ENCODE measurements around the gene TYMP. TPM values are rescaled to one million over a fixed set of nuclear protein-coding genes. Genes with fewer than 3 reads are reported as not detected.
"Not testable (repeated sequence)": the region's sequence is repeated elsewhere in the genome, so short reads cannot be mapped to it uniquely, and the experiment has no call there.

TYMP gene
- total RNA-seq, 2 experiments from 2014 or later: 71.8 to 76.6 TPM

DNA sequence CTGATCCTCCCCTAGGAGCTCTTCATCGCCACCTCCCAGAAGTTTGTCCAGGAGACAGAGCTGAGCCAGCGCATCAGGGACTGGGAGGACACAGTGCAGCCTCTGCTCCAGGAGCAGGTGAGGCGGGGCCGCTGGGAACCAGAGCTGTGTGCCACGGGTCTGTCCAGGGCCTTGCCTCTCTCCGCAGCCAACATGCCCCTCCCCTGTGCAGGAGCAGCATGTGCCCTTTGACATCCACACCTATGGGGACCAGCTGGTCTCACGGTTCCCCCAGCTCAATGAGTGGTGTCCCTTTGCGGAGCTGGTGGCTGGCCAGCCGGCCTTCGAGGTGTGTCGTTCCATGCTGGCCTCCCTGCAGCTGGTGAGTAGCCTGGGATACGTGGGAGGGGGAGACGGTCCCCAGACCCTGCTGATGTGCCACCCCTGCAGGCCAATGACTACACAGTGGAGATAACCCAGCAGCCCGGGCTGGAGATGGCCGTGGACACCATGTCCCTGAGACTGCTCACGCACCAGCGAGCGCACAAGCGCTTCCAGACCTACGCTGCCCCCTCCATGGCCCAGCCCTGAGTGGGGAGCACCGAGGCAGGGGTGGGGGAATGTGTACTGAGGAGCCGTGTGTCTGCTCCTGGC lies 6.9 kb downstream of the TYMP start:
- DNase-seq: no peak

DNA sequence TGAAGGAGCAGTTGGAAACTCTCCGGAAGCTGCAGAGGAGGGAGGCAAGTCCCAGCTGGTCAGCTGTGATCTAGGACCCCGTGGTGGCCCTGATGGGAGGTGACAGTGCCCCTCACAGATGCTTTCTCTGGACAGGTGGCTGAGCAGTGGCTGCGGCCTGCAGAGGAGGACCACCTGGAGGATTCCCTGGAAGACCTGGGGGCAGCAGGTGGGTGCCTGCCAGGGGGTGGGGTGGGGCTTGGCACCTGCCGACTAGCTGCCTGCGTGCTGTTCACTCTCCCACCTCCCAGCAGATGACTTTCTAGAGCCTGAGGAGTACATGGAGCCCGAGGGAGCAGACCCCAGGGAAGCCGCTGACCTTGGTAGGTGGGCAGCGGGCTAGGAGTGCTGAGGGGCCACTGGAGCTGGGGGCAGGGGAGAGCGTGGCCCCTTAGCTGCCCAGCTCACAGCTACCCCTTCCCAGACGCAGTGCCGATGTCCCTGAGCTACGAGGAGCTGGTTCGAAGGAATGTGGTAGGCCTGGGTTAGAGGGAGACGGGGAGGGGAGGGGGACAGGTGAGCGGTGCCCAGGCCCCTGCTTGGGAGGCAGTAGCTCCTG lies 7.5 kb downstream of the TYMP start:
- Mint-ChIP-seq H3K4me3 (no peak overlapping the region), H3K9me3 (ENCODE audit: insufficient read depth) (no peaks in the 10 kb centered on the region), H3K36me3 (ENCODE audit: low read depth) (peaks cover 43% of the 10 kb centered on the region), H3K4me1 (ENCODE audit: low read depth) (peaks cover 24% of the 10 kb centered on the region), H3K27ac (no peak overlapping the region), H3K27me3 (ENCODE audit: low read depth) (no peaks in the 10 kb centered on the region)
- CTCF ChIA-PET: interaction anchor here (1.3 kb wide), 1 partner anchor 41 kb away, joined by 4 read pairs; the partner anchor contains the start of gene SYCE3
- POLR2A ChIA-PET: interaction anchor here (0.7 to 1.7 kb wide), 5 partner anchors 12 to 99 kb away, joined by 3 to 14 read pairs (median 4); partner anchors contain the start of genes LMF2 and NCAPH2
- DNase-seq (no peak), ATAC-seq (no peak)

More for the DNA sequence above, 6.9 kb downstream of the TYMP start:
- peaks cover 30% of the 10 kb centered on the region for H3K4me1 Mint-ChIP-seq (ENCODE audit: low read depth)
- peak overlapping the region; percentile 68 for H3K27ac Mint-ChIP-seq
- ChIA-PET POLR2A (interaction anchor here (0.7 to 1.7 kb wide), 5 partner anchors 13 to 98 kb away, joined by 3 to 14 read pairs (median 4); partner anchors contain the start of genes LMF2 and NCAPH2), CTCF (interaction anchor here (1.3 to 6.2 kb wide), 2 partner anchors 14 to 40 kb away, joined by 4 to 55 read pairs; partner anchors contain the start of genes LMF2, NCAPH2 and SYCE3)
- H3K27me3 Mint-ChIP-seq (ENCODE audit: low read depth): no peaks in the 10 kb centered on the region
- no peaks in the 10 kb centered on the region for H3K9me3 Mint-ChIP-seq (ENCODE audit: insufficient read depth)
- H3K36me3 Mint-ChIP-seq (ENCODE audit: low read depth): peaks cover 45% of the 10 kb centered on the region
- H3K4me3 Mint-ChIP-seq: peak overlapping the region; percentile 36
- ATAC-seq: no peak

DNA sequence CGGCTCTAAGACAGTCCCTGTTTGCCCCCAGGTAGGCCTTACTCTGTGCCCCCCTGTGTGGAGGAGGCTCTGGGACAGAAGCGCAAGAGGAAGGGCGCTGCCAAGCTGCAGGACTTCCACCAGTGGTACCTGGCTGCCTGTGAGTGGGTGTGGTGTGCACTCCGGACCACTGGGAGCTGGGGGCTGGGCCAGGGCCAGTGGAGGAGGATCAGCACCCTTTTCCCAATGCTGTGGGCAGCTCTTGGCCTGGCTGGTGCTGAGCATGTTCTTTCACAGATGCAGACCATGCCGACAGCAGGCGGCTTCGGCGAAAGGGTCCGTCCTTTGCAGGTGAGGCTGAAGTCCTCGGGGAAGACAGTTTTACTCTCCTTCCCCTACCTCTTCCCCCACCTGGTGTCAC lies 8.1 kb downstream of the TYMP start:
- ChIA-PET CTCF (interaction anchor here (1.3 kb wide), 1 partner anchor 41 kb away, joined by 4 read pairs; the partner anchor contains the start of gene SYCE3), POLR2A (interaction anchor here (1.6 to 1.7 kb wide), 2 partner anchors 12 to 13 kb away, joined by 4 to 14 read pairs; partner anchors contain the start of genes LMF2 and NCAPH2)
- no peak for ATAC-seq
- H3K27me3 Mint-ChIP-seq (ENCODE audit: low read depth): no peaks in the 10 kb centered on the region
- H3K4me1 Mint-ChIP-seq (ENCODE audit: low read depth): peaks cover 18% of the 10 kb centered on the region
- H3K27ac Mint-ChIP-seq: no peak overlapping the region
- no peak overlapping the region for H3K4me3 Mint-ChIP-seq
- no peaks in the 10 kb centered on the region for H3K9me3 Mint-ChIP-seq (ENCODE audit: insufficient read depth)
- peaks cover 40% of the 10 kb centered on the region for H3K36me3 Mint-ChIP-seq (ENCODE audit: low read depth)
- no peak for DNase-seq

DNA sequence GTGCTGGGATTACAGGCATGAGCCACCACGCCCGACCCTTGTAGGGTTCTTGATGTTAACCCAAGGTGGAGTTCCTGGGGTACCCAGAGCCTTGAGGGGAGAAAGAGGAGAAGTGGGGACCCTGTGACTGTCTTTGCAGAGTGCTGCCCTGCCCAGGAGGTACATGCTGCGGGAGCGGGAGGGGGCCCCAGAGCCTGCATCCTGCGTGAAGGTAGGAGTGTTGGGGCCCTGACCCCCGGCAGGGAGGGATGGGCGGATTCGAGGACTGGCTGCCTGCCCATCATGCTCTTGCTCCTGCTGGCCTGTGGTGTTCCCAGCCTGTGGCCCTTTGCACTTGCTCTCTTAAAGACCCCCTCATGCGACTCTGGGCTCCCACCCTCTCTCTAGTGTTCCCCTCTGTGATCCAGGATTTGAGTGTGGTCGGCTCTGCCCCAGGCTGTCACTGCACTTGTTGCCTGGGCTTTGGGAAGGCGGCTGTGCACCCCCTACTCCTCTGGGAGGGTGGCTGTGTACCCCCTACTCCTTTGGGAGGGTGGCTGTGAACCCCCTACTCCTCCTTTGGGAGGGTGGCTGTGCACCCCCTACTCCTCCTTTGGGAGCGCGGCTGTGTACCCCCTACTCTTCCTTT lies 8.9 kb downstream of the TYMP start:
- H3K36me3 Mint-ChIP-seq (ENCODE audit: low read depth): peaks cover 47% of the 10 kb centered on the region
- no peaks in the 10 kb centered on the region for H3K27me3 Mint-ChIP-seq (ENCODE audit: low read depth)
- ATAC-seq (no peak), DNase-seq (no peak)
- ChIA-PET POLR2A (no interaction called here), CTCF (no interaction called here)
- no peaks in the 10 kb centered on the region for H3K9me3 Mint-ChIP-seq (ENCODE audit: insufficient read depth)
- H3K4me1 Mint-ChIP-seq (ENCODE audit: low read depth): peaks cover 18% of the 10 kb centered on the region
- H3K27ac Mint-ChIP-seq: no peak overlapping the region
- no peak overlapping the region for H3K4me3 Mint-ChIP-seq

DNA sequence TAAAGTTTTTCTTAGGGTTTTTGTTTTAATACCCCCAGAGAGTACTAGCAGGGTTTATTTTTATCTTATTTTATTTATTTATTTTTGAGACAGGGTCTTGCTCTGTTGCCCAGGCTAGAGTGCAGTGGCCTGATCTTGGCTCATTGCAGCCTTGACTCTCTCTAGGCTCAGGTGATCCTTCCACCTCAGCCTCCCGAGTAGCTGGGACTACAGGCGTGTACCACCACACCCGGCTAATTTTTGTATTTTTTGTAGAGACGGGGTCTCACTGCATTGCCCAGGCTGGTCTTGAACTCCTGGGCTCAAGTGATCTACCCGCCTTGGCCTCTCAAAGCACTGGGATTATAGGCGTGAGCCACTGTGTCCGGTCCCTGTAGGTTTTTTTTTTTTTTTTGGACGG lies 9.6 kb downstream of the TYMP start:
- DNase-seq; H3K9me3 Mint-ChIP-seq (ENCODE audit: insufficient read depth); H3K27me3 Mint-ChIP-seq (ENCODE audit: low read depth); CTCF ChIA-PET; ATAC-seq; H3K4me3 Mint-ChIP-seq; H3K27ac Mint-ChIP-seq: not testable (repeated sequence)
- H3K36me3 Mint-ChIP-seq (ENCODE audit: low read depth): peaks cover 50% of the 10 kb centered on the region
- peaks cover 22% of the 10 kb centered on the region for H3K4me1 Mint-ChIP-seq (ENCODE audit: low read depth)
- POLR2A ChIA-PET: interaction anchor here (0.6 kb wide), 1 partner anchor 12 kb away, joined by 3 read pairs; the partner anchor contains the start of genes LMF2 and NCAPH2

DNA sequence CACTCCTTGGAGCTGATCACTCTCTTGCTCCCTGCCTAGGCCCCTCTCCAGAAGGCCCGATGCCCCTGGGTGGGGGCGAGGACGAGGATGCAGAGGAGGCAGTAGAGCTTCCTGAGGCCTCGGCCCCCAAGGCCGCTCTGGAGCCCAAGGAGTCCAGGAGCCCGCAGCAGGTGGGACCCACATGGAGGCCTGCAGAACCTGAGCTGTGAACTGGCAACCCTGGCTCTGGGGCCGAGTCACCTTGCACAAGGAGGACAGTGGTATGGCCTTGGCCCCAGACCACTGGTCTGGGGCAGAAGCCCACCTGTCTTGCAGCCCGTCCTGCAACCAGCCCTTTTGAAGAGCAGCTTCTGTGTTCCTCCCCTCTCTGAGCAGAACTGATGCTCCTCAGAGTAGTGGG lies 10.7 kb downstream of the TYMP start:
- peaks cover 20% of the 10 kb centered on the region for H3K4me1 Mint-ChIP-seq (ENCODE audit: low read depth)
- POLR2A ChIA-PET: interaction anchor here (0.7 kb wide), 1 partner anchor 11 kb away, joined by 3 read pairs; the partner anchor contains the start of genes LMF2 and NCAPH2
- DNase-seq (no peak), ATAC-seq (no peak)
- H3K36me3 Mint-ChIP-seq (ENCODE audit: low read depth): peaks cover 51% of the 10 kb centered on the region
- no peak overlapping the region for H3K27ac Mint-ChIP-seq
- no peaks in the 10 kb centered on the region for H3K9me3 Mint-ChIP-seq (ENCODE audit: insufficient read depth)
- no peak overlapping the region for H3K4me3 Mint-ChIP-seq
- H3K27me3 Mint-ChIP-seq (ENCODE audit: low read depth): no peaks in the 10 kb centered on the region
- CTCF ChIA-PET: interaction anchor here (1.1 kb wide), 1 partner anchor 44 kb away, joined by 3 read pairs; no protein-coding TSS in a partner anchor

DNA sequence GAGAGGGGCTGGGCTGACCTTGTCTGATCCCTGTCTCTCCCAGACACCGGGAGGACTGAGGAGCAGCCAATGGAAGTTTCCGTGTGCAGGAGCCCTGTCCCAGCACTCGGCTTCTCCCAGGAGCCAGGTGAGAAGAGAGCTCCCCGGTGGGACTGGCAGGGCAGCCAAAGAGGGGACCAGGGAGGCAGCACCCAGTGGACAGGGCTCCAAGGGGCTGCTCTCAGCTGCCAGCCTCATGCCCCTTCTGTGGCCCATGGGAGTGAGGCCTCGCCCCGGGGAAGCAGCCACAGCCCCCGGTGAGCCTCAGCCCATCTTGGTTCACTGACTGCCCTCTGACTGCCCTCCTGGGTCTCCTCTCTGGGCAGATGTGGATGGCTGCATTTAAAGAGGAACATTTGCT lies 11.2 kb downstream of the TYMP start:
- no peak for DNase-seq
- Mint-ChIP-seq H3K9me3 (ENCODE audit: insufficient read depth) (no peaks in the 10 kb centered on the region), H3K4me1 (ENCODE audit: low read depth) (peaks cover 20% of the 10 kb centered on the region), H3K27me3 (ENCODE audit: low read depth) (no peaks in the 10 kb centered on the region), H3K4me3 (no peak overlapping the region), H3K27ac (no peak overlapping the region), H3K36me3 (ENCODE audit: low read depth) (peaks cover 50% of the 10 kb centered on the region)
- no peak for ATAC-seq
- ChIA-PET CTCF (interaction anchor here (1.1 kb wide), 1 partner anchor 45 kb away, joined by 3 read pairs; no protein-coding TSS in a partner anchor), POLR2A (interaction anchor here (0.7 to 1.1 kb wide), 2 partner anchors 10 to 11 kb away, joined by 3 to 5 read pairs; partner anchors contain the start of genes LMF2 and NCAPH2)

DNA sequence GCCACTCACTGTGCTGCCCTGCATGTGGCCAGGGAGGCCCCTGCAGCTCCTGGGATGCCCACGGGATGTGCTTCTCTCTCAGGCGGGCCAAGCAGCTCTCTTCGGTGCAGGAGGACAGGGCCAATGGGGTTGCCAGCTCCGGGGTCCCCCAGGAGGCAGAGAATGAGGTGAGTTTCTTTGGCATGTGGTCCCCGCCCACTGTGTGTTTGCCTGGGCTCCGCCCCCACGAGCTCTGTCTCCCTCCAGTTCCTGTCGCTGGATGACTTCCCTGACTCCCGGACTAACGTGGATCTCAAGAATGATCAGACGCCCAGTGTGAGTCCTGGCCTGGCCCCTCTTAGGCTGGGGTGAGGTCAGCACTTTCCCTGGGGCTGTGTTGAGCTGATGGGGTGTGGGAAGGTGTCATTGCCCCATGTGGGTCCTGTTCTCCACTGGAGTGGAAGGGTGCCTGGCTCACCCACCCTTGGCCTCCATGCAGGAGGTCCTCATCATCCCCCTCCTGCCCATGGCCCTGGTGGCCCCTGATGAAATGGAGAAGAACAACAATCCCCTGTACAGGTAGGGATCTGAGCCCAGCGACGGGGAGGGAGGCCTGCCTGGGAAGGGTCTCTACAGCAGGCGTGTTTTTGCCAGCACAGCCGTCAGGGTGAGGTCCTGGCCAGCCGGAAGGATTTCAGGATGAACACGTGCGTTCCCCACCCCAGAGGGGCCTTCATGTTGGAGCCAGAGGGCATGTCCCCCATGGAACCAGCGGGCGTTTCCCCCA lies 12.1 kb downstream of the TYMP start:
- ATAC-seq (no peak), DNase-seq (no peak)
- Mint-ChIP-seq H3K9me3 (ENCODE audit: insufficient read depth) (no peaks in the 10 kb centered on the region), H3K27ac (no peak overlapping the region), H3K4me1 (ENCODE audit: low read depth) (peaks cover 15% of the 10 kb centered on the region), H3K4me3 (no peak overlapping the region), H3K36me3 (ENCODE audit: low read depth) (peaks cover 45% of the 10 kb centered on the region), H3K27me3 (ENCODE audit: low read depth) (no peaks in the 10 kb centered on the region)
- POLR2A ChIA-PET: interaction anchor here (0.6 to 1.3 kb wide), 4 partner anchors 8 to 10 kb away, joined by 4 to 5 read pairs (median 4); partner anchors contain the start of genes LMF2 and NCAPH2
- CTCF ChIA-PET: interaction anchor here (1.2 to 1.5 kb wide), 2 partner anchors 9 to 45 kb away, joined by 3 read pairs; partner anchors contain the start of gene SYCE3

DNA sequence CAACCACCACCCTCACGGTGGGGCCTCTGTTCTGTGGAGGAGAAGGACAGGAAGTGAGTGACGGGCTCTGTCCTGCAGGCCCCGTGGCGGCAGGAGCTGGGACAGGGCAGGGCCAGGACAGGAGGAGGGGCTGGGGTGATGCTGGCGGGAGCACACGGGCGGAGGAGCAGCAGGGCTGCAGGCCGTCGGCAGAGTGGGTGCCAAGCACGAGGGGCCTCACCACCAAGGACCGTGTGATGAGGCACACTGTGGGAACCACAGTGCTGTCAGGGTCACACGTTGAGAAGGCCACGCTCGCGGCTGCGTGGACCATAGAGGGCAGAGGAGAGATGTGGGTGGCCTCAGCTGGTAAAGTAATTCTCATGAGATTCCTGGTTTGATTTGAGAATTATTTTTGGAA lies 12.9 kb downstream of the TYMP start:
- Mint-ChIP-seq H3K27ac (no peak overlapping the region), H3K4me1 (ENCODE audit: low read depth) (peaks cover 23% of the 10 kb centered on the region), H3K9me3 (ENCODE audit: insufficient read depth) (no peaks in the 10 kb centered on the region), H3K27me3 (ENCODE audit: low read depth) (no peaks in the 10 kb centered on the region), H3K4me3 (no peak overlapping the region), H3K36me3 (ENCODE audit: low read depth) (peaks cover 52% of the 10 kb centered on the region)
- ATAC-seq (no peak), DNase-seq (no peak)
- POLR2A ChIA-PET: interaction anchor here (1.3 to 3.3 kb wide), 2 partner anchors 8 to 9 kb away, joined by 4 to 26 read pairs; partner anchors contain the start of gene SCO2
- CTCF ChIA-PET: interaction anchor here (1.2 to 1.5 kb wide), 2 partner anchors 8 to 46 kb away, joined by 3 read pairs; partner anchors contain the start of gene SYCE3

DNA sequence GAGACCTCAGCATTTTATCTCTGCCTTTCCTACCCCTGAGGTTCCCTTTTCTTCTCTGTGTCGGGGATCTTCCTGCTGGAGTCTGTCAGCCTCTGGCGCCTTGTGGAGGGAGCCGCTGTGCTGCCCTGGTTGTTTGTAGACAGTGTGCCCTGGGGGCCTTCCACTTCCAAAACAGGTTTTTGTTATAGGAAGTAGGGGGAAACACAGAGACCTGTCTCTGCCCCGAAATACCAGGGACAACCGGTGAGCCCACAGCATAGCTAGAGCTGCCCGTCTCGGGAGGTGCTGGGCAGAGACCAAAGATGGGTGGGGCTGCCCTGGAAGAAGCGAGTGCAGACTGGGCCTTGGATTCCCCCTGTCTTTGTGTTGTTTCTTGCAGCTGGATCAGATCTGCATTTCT lies 13.7 kb downstream of the TYMP start:
- Mint-ChIP-seq H3K9me3 (ENCODE audit: insufficient read depth) (no peaks in the 10 kb centered on the region), H3K4me1 (ENCODE audit: low read depth) (peaks cover 23% of the 10 kb centered on the region), H3K27ac (no peak overlapping the region), H3K4me3 (no peak overlapping the region), H3K36me3 (ENCODE audit: low read depth) (peaks cover 52% of the 10 kb centered on the region), H3K27me3 (ENCODE audit: low read depth) (no peaks in the 10 kb centered on the region)
- DNase-seq (no peak), ATAC-seq (no peak)
- ChIA-PET CTCF (interaction anchor here (1.4 kb wide), 1 partner anchor 10 kb away, joined by 6 read pairs; the partner anchor contains the start of gene SCO2), POLR2A (interaction anchor here (3.3 kb wide), 1 partner anchor 9 kb away, joined by 26 read pairs; the partner anchor contains the start of gene SCO2)

DNA sequence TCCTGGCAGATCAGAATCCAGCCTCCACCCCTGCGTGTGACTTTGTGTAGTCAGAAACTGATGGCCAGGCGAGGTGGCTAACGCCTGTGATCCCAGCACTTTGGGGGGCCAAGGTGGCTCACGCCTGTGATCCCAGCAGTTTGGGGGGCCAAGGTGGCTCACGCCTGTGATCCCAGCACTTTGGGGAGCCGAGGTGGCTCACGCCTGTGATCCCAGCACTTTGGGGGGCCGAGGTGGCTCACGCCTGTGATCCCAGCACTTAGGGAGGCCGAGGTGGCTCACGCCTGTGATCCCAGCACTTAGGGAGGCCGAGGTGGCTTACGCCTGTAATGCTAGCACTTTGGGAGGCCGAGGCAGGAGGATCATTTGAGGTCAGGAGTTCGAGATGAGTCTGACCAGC lies 16.6 kb downstream of the TYMP start:
- peaks cover 34% of the 10 kb centered on the region for H3K4me1 Mint-ChIP-seq (ENCODE audit: low read depth)
- DNase-seq (no peak), ATAC-seq (no peak)
- H3K4me3 Mint-ChIP-seq: no peak overlapping the region
- ChIA-PET POLR2A (no interaction called here), CTCF (interaction anchor here (1.4 kb wide), 1 partner anchor 12 kb away, joined by 17 read pairs; the partner anchor contains the start of gene SCO2)
- no peaks in the 10 kb centered on the region for H3K27me3 Mint-ChIP-seq (ENCODE audit: low read depth)
- H3K36me3 Mint-ChIP-seq (ENCODE audit: low read depth): peaks cover 46% of the 10 kb centered on the region
- H3K9me3 Mint-ChIP-seq (ENCODE audit: insufficient read depth): no peaks in the 10 kb centered on the region
- H3K27ac Mint-ChIP-seq: no peak overlapping the region

Measured in activated CD8-positive, alpha-beta T cell treated with anti-CD3 and anti-CD28 coated beads, Interleukin-2, amount 10 ng/mL, durations not matched to agents 7 days and 5 days (primary cell).